SJSA1 (cell line): Measurements from ENCODE around the gene PTMA. TPM values are rescaled to one million over a fixed set of nuclear protein-coding genes. Genes with fewer than 3 reads are reported as not detected.
"Not testable (repeated sequence)": the region's sequence is repeated elsewhere in the genome, so short reads cannot be mapped to it uniquely, and the experiment has no call there.

Source experiments
- DNase-seq, 2 experiments: peaks; one replicate each; pipeline ENCODE4 v3.0.0-alpha.2; 2015 to 2020; ENCODE audit warnings: low spot score in 2 of 2, low read depth in 1 of 2
- H3K27ac ChIP-seq: fragments of 250-450 bp; sonication (Bioruptor Pico); 2 replicates; pipeline ENCODE4 v1.5.1; 2020; ENCODE audit warnings: mild to moderate bottlenecking, moderate library complexity
- H3K27me3 ChIP-seq: fragments of 250-450 bp; sonication (Bioruptor Pico); replicated peaks from 2 replicates; pipeline ENCODE4 v1.5.1; 2020; ENCODE audit warnings: mild to moderate bottlenecking, moderate library complexity
- H3K36me3 ChIP-seq: fragments of 250-450 bp; sonication (Bioruptor Pico); 2 replicates; pipeline ENCODE4 v1.5.1; 2020; ENCODE audit warnings: mild to moderate bottlenecking
- H3K4me1 ChIP-seq: fragments of 250-450 bp; sonication (Bioruptor Pico); replicated peaks from 2 replicates; pipeline ENCODE4 v1.6.1; 2021; ENCODE audit warnings: mild to moderate bottlenecking
- H3K4me3 ChIP-seq: fragments of 250-450 bp; sonication (Bioruptor Pico); 2 replicates; pipeline ENCODE4 v1.5.1; 2020; ENCODE audit warnings: mild to moderate bottlenecking
- H3K9me3 ChIP-seq: fragments of 250-450 bp; sonication (Bioruptor Pico); replicated peaks from 2 replicates; pipeline ENCODE4 v1.5.1; 2020; ENCODE audit warnings: mild to moderate bottlenecking
- total RNA-seq: library from RNA; depleted of rRNA; stranded (reverse); fragments of >200 nt; shearing (Covaris generic); gene quantifications from 2 replicates; pipeline ENCODE4 v1.2.3, GENCODE V29; 2014

PTMA gene
- total RNA-seq, 1 experiment from 2014 or later = 971 TPM

GRCh38 chr2:231712451-231713021, 4.2 kb downstream of the PTMA start:
- not testable (repeated sequence) for H3K27me3 ChIP-seq, DNase-seq, H3K27ac ChIP-seq, H3K4me3 ChIP-seq, H3K9me3 ChIP-seq
- H3K36me3 ChIP-seq = peaks cover 65% of the 10 kb centered on the region
- peaks cover 73% of the 10 kb centered on the region for H3K4me1 ChIP-seq

- H3K27me3 ChIP-seq, H3K9me3 ChIP-seq: not testable (repeated sequence)
Measured at GRCh38 chr2:231713406-231713729, 5.0 kb downstream of the PTMA start.

GRCh38 chr2:231713730-231714638, 5.7 kb downstream of the PTMA start:
- peaks cover 74% of the 10 kb centered on the region for H3K4me1 ChIP-seq
- no peak overlapping the region for H3K27ac ChIP-seq
- peaks cover 4% of the 10 kb centered on the region; the same call in 1 of the 2 replicates for H3K9me3 ChIP-seq
- DNase-seq = peak; percentile 81 to 91
- peaks cover 59% of the 10 kb centered on the region for H3K36me3 ChIP-seq
- H3K4me3 ChIP-seq = no peak overlapping the region
- H3K27me3 ChIP-seq = no peaks in the 10 kb centered on the region

More at GRCh38 chr2:231713406-231713729, 5.0 kb downstream of the PTMA start:
- H3K27ac ChIP-seq, DNase-seq, H3K4me3 ChIP-seq: not testable (repeated sequence)
- Histone ChIP-seq H3K36me3 (peaks cover 65% of the 10 kb centered on the region), H3K4me1 (peaks cover 74% of the 10 kb centered on the region)

GRCh38 chr2:231714639-231715498, 6.5 kb downstream of the PTMA start:
- peaks cover 69% of the 10 kb centered on the region for H3K4me1 ChIP-seq
- H3K4me3 ChIP-seq = no peak overlapping the region
- H3K36me3 ChIP-seq = peaks cover 50% of the 10 kb centered on the region
- H3K27ac ChIP-seq = no peak overlapping the region
- DNase-seq = peak; percentile 75 to 76
- peaks cover 2% of the 10 kb centered on the region; the same call in 1 of the 2 replicates for H3K9me3 ChIP-seq
- H3K27me3 ChIP-seq = no peaks in the 10 kb centered on the region

GRCh38 chr2:231715499-231715837, 7.1 kb downstream of the PTMA start:
- no peak overlapping the region for H3K27ac ChIP-seq
- no peaks in the 10 kb centered on the region for H3K27me3 ChIP-seq
- peaks cover 44% of the 10 kb centered on the region for H3K36me3 ChIP-seq
- no peak for DNase-seq
- H3K9me3 ChIP-seq = no peaks in the 10 kb centered on the region
- H3K4me3 ChIP-seq = no peak overlapping the region
- peaks cover 63% of the 10 kb centered on the region for H3K4me1 ChIP-seq

GRCh38 chr2:231715988-231716616, 7.8 kb downstream of the PTMA start:
- H3K4me1 ChIP-seq = peaks cover 57% of the 10 kb centered on the region
- no peaks in the 10 kb centered on the region for H3K9me3 ChIP-seq
- peaks cover 38% of the 10 kb centered on the region for H3K36me3 ChIP-seq
- peak; percentile 35 to 69 for DNase-seq
- H3K4me3 ChIP-seq = no peak overlapping the region
- no peaks in the 10 kb centered on the region for H3K27me3 ChIP-seq
- H3K27ac ChIP-seq = peak overlapping the region; percentile 40; the same call in 1 of the 2 replicates

- H3K4me3 ChIP-seq = no peak overlapping the region
- H3K4me1 ChIP-seq = peaks cover 50% of the 10 kb centered on the region
- no peaks in the 10 kb centered on the region for H3K27me3 ChIP-seq
- peak in 1 of 2 experiments; percentile 35 for DNase-seq
- peak overlapping the region; percentile 40; the same call in 1 of the 2 replicates for H3K27ac ChIP-seq
- peaks cover 31% of the 10 kb centered on the region for H3K36me3 ChIP-seq
- H3K9me3 ChIP-seq = no peaks in the 10 kb centered on the region
Measured at GRCh38 chr2:231716666-231717280, 8.4 kb downstream of the PTMA start.

- H3K4me3 ChIP-seq = no peak overlapping the region
- peaks cover 43% of the 10 kb centered on the region for H3K4me1 ChIP-seq
- H3K36me3 ChIP-seq = peaks cover 24% of the 10 kb centered on the region
- no peaks in the 10 kb centered on the region for H3K27me3 ChIP-seq
- no peak overlapping the region for H3K27ac ChIP-seq
- no peaks in the 10 kb centered on the region for H3K9me3 ChIP-seq
- DNase-seq = peak in 1 of 2 experiments; percentile 21
Measured at GRCh38 chr2:231717281-231718171, 9.2 kb downstream of the PTMA start.

- Histone ChIP-seq H3K4me1 (peaks cover 35% of the 10 kb centered on the region), H3K27ac (no peak overlapping the region), H3K9me3 (no peaks in the 10 kb centered on the region), H3K4me3 (no peak overlapping the region), H3K36me3 (peaks cover 17% of the 10 kb centered on the region), H3K27me3 (0 out of 2 replicates have a peak, but pooled peaks cover 2% of the 10 kb centered on the region)
- no peak for DNase-seq
Measured at GRCh38 chr2:231718799-231719198, 10.5 kb downstream of the PTMA start.

GRCh38 chr2:231720292-231720986, 12.1 kb downstream of the PTMA start:
- DNase-seq = no peak
- no peak overlapping the region for H3K27ac ChIP-seq

GRCh38 chr2:231720987-231721966, 13.0 kb downstream of the PTMA start:
- Histone ChIP-seq H3K9me3 (no peaks in the 10 kb centered on the region), H3K36me3 (no peaks in the 10 kb centered on the region), H3K27ac (no peak overlapping the region), H3K4me1 (peaks cover 16% of the 10 kb centered on the region), H3K27me3 (0 out of 2 replicates have a peak, but pooled peaks cover 2% of the 10 kb centered on the region), H3K4me3 (no peak overlapping the region)
- DNase-seq = no peak

More at GRCh38 chr2:231720292-231720986, 12.1 kb downstream of the PTMA start:
- no peak overlapping the region for H3K4me3 ChIP-seq
- H3K27me3 ChIP-seq = 0 out of 2 replicates have a peak, but pooled peaks cover 2% of the 10 kb centered on the region
- peaks cover under 1% of the 10 kb centered on the region; the same call in 1 of the 2 replicates for H3K36me3 ChIP-seq
- no peaks in the 10 kb centered on the region for H3K9me3 ChIP-seq
- peaks cover 24% of the 10 kb centered on the region for H3K4me1 ChIP-seq
